ENCODE measurements around the gene ABCC4.

DNA sequence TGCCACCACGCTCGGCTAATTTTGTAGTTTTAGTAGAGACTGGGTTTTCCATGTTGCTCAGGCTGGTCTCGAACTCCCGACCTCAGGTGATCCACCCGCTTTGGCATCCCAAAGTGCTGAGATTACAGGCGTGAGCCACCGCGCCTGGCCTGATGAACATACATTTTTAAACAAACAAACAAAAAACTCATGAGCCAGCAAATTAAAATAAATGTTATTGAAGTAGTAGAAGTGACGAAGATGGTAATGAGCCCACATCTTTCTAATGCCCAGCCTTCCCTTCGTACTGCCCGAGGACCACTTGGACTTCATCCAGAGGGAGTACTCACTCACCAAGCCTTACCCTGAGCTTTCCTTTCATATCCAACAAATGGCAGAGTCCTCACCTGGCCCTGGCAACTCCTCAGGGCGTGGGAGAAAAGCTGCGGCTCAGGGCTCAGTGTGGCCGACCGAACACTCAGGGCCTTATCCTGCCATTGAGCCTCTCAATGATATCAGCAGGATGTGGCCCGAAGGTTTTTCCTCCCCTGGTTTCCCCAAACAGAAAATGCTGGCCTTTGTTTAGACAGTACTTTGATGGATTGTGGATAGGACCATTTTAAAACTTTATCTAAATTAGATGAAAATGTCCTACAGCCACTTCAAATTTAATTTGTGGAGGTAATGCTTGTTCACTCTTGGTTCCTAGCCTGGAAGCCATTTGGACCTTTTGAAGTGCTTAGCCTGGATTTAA lies 22.8 kb upstream of the ABCC4 start:
- no peak for TF ChIP-seq CTCF (conservative IDR thresholded peaks at IDR 0.05; ENCODE audit: low read depth, low read length)
- TF ChIP-seq EZH2phosphoT487 (IDR thresholded peaks at IDR 0.05; ENCODE audit: borderline replicate concordance, low read length), result no peak

All from PC-3 (cell line).